SK-N-SH (cell line): ENCODE measurements around the gene TPCN2. TPM values are rescaled to one million over a fixed set of nuclear protein-coding genes. Genes with fewer than 3 reads are reported as not detected.
"Not testable (repeated sequence)": the region's sequence is repeated elsewhere in the genome, so short reads cannot be mapped to it uniquely, and the experiment has no call there.

Experiments used
- CTCF ChIA-PET: fragments of 300-600, 350-600 bp; formaldehyde crosslinking; extraction: SDS; loops from one replicate; lab custom pipeline; 2021; lab: Yijun Ruan, JAX
- POLR2A ChIA-PET: fragments of 350-600 bp; sonication (Branson Sonifier 250); formaldehyde crosslinking; extraction: SDS; loops from one replicate; lab custom pipeline; 2020; ENCODE audit warnings: antibody characterized with exemption, inconsistent platforms; lab: Yijun Ruan, JAX
- DNase-seq: peaks from one replicate; pipeline ENCODE4 v3.0.0; 2012
- H2AFZ ChIP-seq: fragments of 200-600 bp; sonication (generic); 2 replicates; pipeline ENCODE4 v1.8.1; 2016; ENCODE audit warnings: antibody characterized with exemption, mild to moderate bottlenecking, low read depth
- H3F3A ChIP-seq: fragments of 200-600 bp; sonication (generic); replicated peaks from 2 replicates; pipeline ENCODE3; 2016; ENCODE audit warnings: antibody characterized with exemption, mild to moderate bottlenecking; ENCODE audit not compliant: insufficient read depth
- H3K27ac ChIP-seq, 2 experiments: fragments of 200-500 bp in 1 of 2; fragments of 200-600 bp in 1 of 2; sonication (Bioruptor generic) in 1 of 2; sonication (generic), shearing (Covaris generic) in 1 of 2; 2 replicates each; pipeline versions ENCODE4 v1.5.1 to v1.6.1; 2014 to 2016; ENCODE audit warnings: low read depth in 2 of 2, inconsistent platforms in 1 of 2, low read length in 1 of 2, mild to moderate bottlenecking in 1 of 2, mixed read lengths in 1 of 2
- H3K27me3 ChIP-seq: fragments of 200-600 bp; sonication (generic), shearing (Covaris generic); 2 replicates; pipeline ENCODE4 v1.6.1; 2016; ENCODE audit warnings: mixed run types; ENCODE audit not compliant: insufficient read depth
- H3K36me3 ChIP-seq, 2 experiments: fragments of 200-500 bp in 1 of 2; fragments of 200-600 bp in 1 of 2; sonication (Bioruptor generic) in 1 of 2; sonication (generic) in 1 of 2; replicated peaks in 1 of 2; 2 replicates each; pipeline versions ENCODE3 to v1.5.1; 2014 to 2016; ENCODE audit warnings: low read length in 1 of 2, mild to moderate bottlenecking in 1 of 2; ENCODE audit not compliant: insufficient read depth in 2 of 2, control insufficient read depth in 1 of 2
- H3K4me1 ChIP-seq, 2 experiments: fragments of 200-500 bp in 1 of 2; fragments of 200-600 bp in 1 of 2; sonication (Bioruptor generic) in 1 of 2; sonication (generic), shearing (Covaris generic) in 1 of 2; 2 replicates each; pipeline versions ENCODE4 v1.5.1 to v1.6.1; 2014 to 2016; ENCODE audit warnings: low read depth in 1 of 2, low read length in 1 of 2, mixed run types in 1 of 2; ENCODE audit not compliant: insufficient read depth in 2 of 2, control insufficient read depth in 1 of 2
- H3K4me2 ChIP-seq: fragments of 200-600 bp; sonication (generic), shearing (Covaris generic); 2 replicates; pipeline ENCODE4 v1.6.1; 2017; ENCODE audit warnings: mixed run types
- H3K4me3 ChIP-seq, 2 experiments: fragments of 200-500 bp in 1 of 2; fragments of 200-600 bp in 1 of 2; sonication (Bioruptor generic) in 1 of 2; sonication (generic), shearing (Covaris generic) in 1 of 2; 2 replicates each; pipeline versions ENCODE4 v1.5.1 to v1.8.1; 2014 to 2016; ENCODE audit warnings: low read depth in 2 of 2, inconsistent platforms in 1 of 2, low read length in 1 of 2, mild to moderate bottlenecking in 1 of 2, mixed read lengths in 1 of 2, moderate library complexity in 1 of 2
- H3K79me2 ChIP-seq: fragments of 200-600 bp; sonication (generic); 2 replicates; pipeline ENCODE4 v1.8.1; 2017; ENCODE audit warnings: mild to moderate bottlenecking; ENCODE audit not compliant: insufficient read depth
- H3K9ac ChIP-seq: fragments of 200-600 bp; sonication (generic); 2 replicates; pipeline ENCODE4 v1.6.1; 2017; ENCODE audit warnings: mixed run types
- H3K9me2 ChIP-seq: fragments of 200-600 bp; sonication (generic); 2 replicates; pipeline ENCODE4 v1.6.1; 2017; ENCODE audit warnings: mixed run types
- H3K9me3 ChIP-seq: fragments of 200-600 bp; sonication (generic); 2 replicates; pipeline ENCODE4 v1.6.1; 2017; ENCODE audit warnings: mixed run types, mild to moderate bottlenecking, moderate library complexity
- H4K20me1 ChIP-seq: fragments of 200-600 bp; sonication (generic); 2 replicates; pipeline ENCODE4 v1.6.1; 2017; ENCODE audit warnings: mild to moderate bottlenecking, mixed run types; ENCODE audit not compliant: insufficient read depth
- CTCF ChIP-seq: fragments of 200-600 bp; sonication (generic); IDR thresholded peaks from 2 replicates; pipeline ENCODE4 v1.6.1; 2017; ENCODE audit warnings: antibody characterized with exemption, mild to moderate bottlenecking, moderate library complexity
- EP300 ChIP-seq, 2 experiments: IDR thresholded peaks; 2 replicates each; pipeline versions ENCODE4 v1.4.0 to v1.6.1; 2012; ENCODE audit warnings: borderline replicate concordance in 1 of 2, low read depth in 1 of 2, low read length in 1 of 2
- EZH2phosphoT487 ChIP-seq: fragments of 200-600 bp; sonication (generic); IDR thresholded peaks from 2 replicates; pipeline ENCODE4 v1.6.1; 2017; ENCODE audit warnings: low read depth, mixed run types, mild to moderate bottlenecking, antibody characterized with exemption, moderate library complexity, borderline replicate concordance
- FOXM1 ChIP-seq: IDR thresholded peaks from 2 replicates; pipeline ENCODE4 v1.4.0; 2012; ENCODE audit warnings: low read depth, mild to moderate bottlenecking
- GABPA ChIP-seq: IDR thresholded peaks from 2 replicates; pipeline ENCODE4 v1.4.0; 2012; ENCODE audit warnings: low read depth, mild to moderate bottlenecking
- GATA2 ChIP-seq: sonication (generic); formaldehyde crosslinking; IDR thresholded peaks from 2 replicates; pipeline ENCODE4 v1.5.0; 2020; ENCODE audit warnings: mild to moderate bottlenecking, missing genetic modification reagents
- IRF3 ChIP-seq: fragments of 150-350 bp; IDR thresholded peaks from 2 replicates; pipeline ENCODE4 v1.6.1; 2016; ENCODE audit warnings: mild to moderate bottlenecking, low read depth, low read length
- JUND ChIP-seq: IDR thresholded peaks from 2 replicates; pipeline ENCODE4 v1.4.0; 2012
- MAX ChIP-seq: IDR thresholded peaks from 2 replicates; pipeline ENCODE4 v1.4.0; 2012; ENCODE audit warnings: low read depth
- MEF2A ChIP-seq: IDR thresholded peaks from 2 replicates; pipeline ENCODE4 v1.4.0; 2012; ENCODE audit warnings: low read depth, borderline replicate concordance
- MXI1 ChIP-seq: IDR thresholded peaks from 2 replicates; pipeline ENCODE4 v1.6.1; 2012; ENCODE audit warnings: mild to moderate bottlenecking, low read depth, low read length, improper control_type of control experiment
- POLR2AphosphoS5 ChIP-seq: IDR thresholded peaks from 2 replicates; pipeline ENCODE4 v1.6.1; 2012; ENCODE audit warnings: low read depth, low read length
- REST ChIP-seq: IDR thresholded peaks from 2 replicates; pipeline ENCODE4 v1.6.1; 2012; ENCODE audit warnings: mild to moderate bottlenecking, low read depth, low read length, moderate library complexity
- RXRA ChIP-seq: IDR thresholded peaks from 2 replicates; pipeline ENCODE4 v1.4.0; 2012; ENCODE audit warnings: low read depth, mild to moderate bottlenecking, borderline replicate concordance
- SIN3A ChIP-seq: IDR thresholded peaks from 2 replicates; pipeline ENCODE4 v1.6.1; 2012; ENCODE audit warnings: low read depth, mild to moderate bottlenecking, low read length, moderate library complexity, borderline replicate concordance
- USF1 ChIP-seq: IDR thresholded peaks from 2 replicates; pipeline ENCODE4 v1.4.0; 2012; ENCODE audit warnings: low read depth, borderline replicate concordance
- YY1 ChIP-seq: IDR thresholded peaks from 2 replicates; pipeline ENCODE4 v1.4.0; 2012; ENCODE audit warnings: low read depth, mild to moderate bottlenecking
- WGBS: methylation state at CpG from one replicate; pipeline ENCODE4 v1.1.6; 2017; ENCODE audit warnings: low lambda C conversion rate; 5-methylcytosine and 5-hydroxymethylcytosine counted together
- polyA plus RNA-seq, 3 experiments: library from polyadenylated mRNA; depleted of rRNA; stranded (reverse); fragments of >200 nt; gene quantifications; 2 replicates each; pipeline ENCODE4 v1.2.3, GENCODE V29; 2012

The TPCN2 gene
- polyA plus RNA-seq, 1 of the 3 experiments (the other 2 are of a cell fraction): 8.7 TPM

- no peak for TF ChIP-seq JUND
- TF ChIP-seq MXI1: no peak
- TF ChIP-seq RXRA: no peak
These were observed 89.5 kb downstream of the TPCN2 start (continued) for GRCh38 chr11:69138265-69138664.

- H3K27me3 ChIP-seq, H3K4me3 ChIP-seq, H2AFZ ChIP-seq, POLR2A ChIA-PET, H3K36me3 ChIP-seq, H3K4me1 ChIP-seq, H3F3A ChIP-seq, DNase-seq, H3K9ac ChIP-seq, H3K27ac ChIP-seq, H3K9me3 ChIP-seq, H3K9me2 ChIP-seq, H4K20me1 ChIP-seq, H3K4me2 ChIP-seq, H3K79me2 ChIP-seq: not testable (repeated sequence)
- CTCF ChIA-PET: interaction anchor here (1.1 to 2.2 kb wide), 3 partner anchors 9 to 46 kb away, joined by 4 to 15 read pairs (median 6); no protein-coding TSS in a partner anchor
- 86% methylated on average over 7 of the region's 7 CpGs for WGBS
These were observed 91.4 kb downstream of the TPCN2 start for GRCh38 chr11:69140161-69140560.

- Histone ChIP-seq H3K36me3 (no peaks in the 10 kb centered on the region), H3K79me2 (no peaks in the 10 kb centered on the region), H2AFZ (no peak overlapping the region), H3K9me2 (no peaks in the 10 kb centered on the region), H3K4me1 (no peaks in the 10 kb centered on the region), H3K4me2 (no peak overlapping the region), H3F3A (no peaks in the 10 kb centered on the region), H3K27me3 (no peaks in the 10 kb centered on the region), H3K27ac (no peak overlapping the region), H3K9ac (no peak overlapping the region), H4K20me1 (no peaks in the 10 kb centered on the region), H3K9me3 (no peaks in the 10 kb centered on the region), H3K4me3 (no peak overlapping the region)
- POLR2A ChIA-PET: no interaction called here
- TF ChIP-seq REST: no peak
- no peak for TF ChIP-seq IRF3
- TF ChIP-seq MEF2A: no peak
- TF ChIP-seq EZH2phosphoT487: no peak
- no peak for TF ChIP-seq GABPA
- no peak for TF ChIP-seq JUND
- no peak for TF ChIP-seq SIN3A
- no peak for TF ChIP-seq POLR2AphosphoS5
- TF ChIP-seq CTCF: no peak
- no peak for TF ChIP-seq FOXM1
- no peak for TF ChIP-seq EP300 (IDR thresholded peaks at IDR 0.05; ENCODE audit: borderline replicate concordance in 1 of 2, low read depth in 1 of 2, low read length in 1 of 2)
- no peak for TF ChIP-seq GATA2 (CRISPR knock-in tag)
- TF ChIP-seq USF1: no peak
- TF ChIP-seq YY1: no peak
- TF ChIP-seq MAX: no peak
- CTCF ChIA-PET: interaction anchor here (0.7 to 2.2 kb wide), 4 partner anchors 9 to 46 kb away, joined by 4 to 15 read pairs (median 5); no protein-coding TSS in a partner anchor
- no peak for DNase-seq
- WGBS: 90% methylated on average over 5 of the region's 5 CpGs
These were observed 91.9 kb downstream of the TPCN2 start for GRCh38 chr11:69140635-69141034.
